GM12864 (cell line): Measurements from ENCODE around the gene CTF1.

Experiments
- DNase-seq: peaks from one replicate; pipeline ENCODE4 v3.0.0-alpha.2; 2011; ENCODE audit warnings: low read depth
- H3K4me3 ChIP-seq: 2 replicates; pipeline ENCODE4 v1.5.1; 2011; ENCODE audit warnings: mild to moderate bottlenecking, low read depth, low read length, control low read depth
- CTCF ChIP-seq: IDR thresholded peaks from 2 replicates; pipeline ENCODE4 v1.5.1; 2011; ENCODE audit warnings: low read depth, mild to moderate bottlenecking, moderate library complexity, low read length, control low read depth, inconsistent platforms; ENCODE audit errors: missing control alignments

Gene CTF1

GRCh38 chr16:30876867-30877266 is 19.5 kb upstream of the CTF1 start:
- H3K4me3 ChIP-seq = peak overlapping the region; percentile 84
- no peak for DNase-seq
- TF ChIP-seq CTCF = no peak

GRCh38 chr16:30882429-30883310 is 13.7 kb upstream of the CTF1 start:
- no peak for DNase-seq
- no peak for TF ChIP-seq CTCF

GRCh38 chr16:30884760-30885159 is 11.7 kb upstream of the CTF1 start:
- H3K4me3 ChIP-seq = no peak overlapping the region
- TF ChIP-seq CTCF = no peak
- no peak for DNase-seq

More at GRCh38 chr16:30882429-30883310, 13.7 kb upstream of the CTF1 start:
- no peak overlapping the region for H3K4me3 ChIP-seq

GRCh38 chr16:30885196-30885595 is 11.2 kb upstream of the CTF1 start:
- H3K4me3 ChIP-seq = no peak overlapping the region
- no peak for DNase-seq
- no peak for TF ChIP-seq CTCF

GRCh38 chr16:30886145-30886544 is 10.3 kb upstream of the CTF1 start:
- TF ChIP-seq CTCF = no peak
- no peak for DNase-seq
- no peak overlapping the region for H3K4me3 ChIP-seq

DNA sequence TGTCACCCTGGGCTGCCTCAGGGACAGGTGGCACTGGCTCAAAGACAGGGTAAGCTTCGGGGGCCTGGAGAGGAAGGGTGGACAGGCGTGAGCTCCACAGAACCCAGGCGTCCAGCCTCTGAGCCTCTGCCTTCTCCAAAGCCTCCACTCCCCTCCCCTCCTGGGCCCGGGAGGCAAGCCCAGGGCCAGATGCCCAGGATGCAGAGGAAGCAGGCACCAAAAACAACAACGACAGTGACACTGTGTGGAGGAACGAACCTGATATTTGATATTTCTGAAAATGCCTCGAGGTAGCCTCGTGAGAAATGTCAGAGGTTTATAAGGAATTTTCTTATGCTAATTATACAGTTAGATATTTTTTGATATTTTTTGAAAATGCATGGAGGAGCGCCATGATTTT is 8.5 kb upstream of the CTF1 start:
- no peak overlapping the region for H3K4me3 ChIP-seq
- no peak for TF ChIP-seq CTCF
- no peak for DNase-seq

GRCh38 chr16:30888856-30889499 is 7.4 kb upstream of the CTF1 start:
- DNase-seq = no peak
- H3K4me3 ChIP-seq = no peak overlapping the region
- no peak for TF ChIP-seq CTCF
